ENCODE results near the gene SLC6A18. TPM values are rescaled to one million over a fixed set of nuclear protein-coding genes. Genes with fewer than 3 reads are reported as not detected.

The SLC6A18 gene
- total RNA-seq, 2 experiments from 2014 or later: not detected

- Mint-ChIP-seq H3K27me3 (ENCODE audit: low read depth) (no peaks in the 10 kb centered on the region), H3K4me1 (ENCODE audit: low read depth) (no peaks in the 10 kb centered on the region), H3K4me3 (no peak overlapping the region), H3K9me3 (ENCODE audit: insufficient read depth) (no peaks in the 10 kb centered on the region), H3K27ac (no peak overlapping the region), H3K36me3 (ENCODE audit: low read depth) (no peaks in the 10 kb centered on the region)
- CTCF ChIA-PET: no interaction called here
- no peak for DNase-seq
- POLR2A ChIA-PET: interaction anchor here (0.7 kb wide), 1 partner anchor 249 kb away, joined by 3 read pairs; no protein-coding TSS in a partner anchor
- ATAC-seq: no peak
Measured at GRCh38 chr5:1182633-1183423, 42.4 kb upstream of the SLC6A18 start.

- no peak overlapping the region for H3K4me3 Mint-ChIP-seq
- no peak for DNase-seq
Measured at GRCh38 chr5:1183424-1184162, 41.6 kb upstream of the SLC6A18 start.

GRCh38 chr5:1184163-1184470, 41.1 kb upstream of the SLC6A18 start:
- H3K27ac Mint-ChIP-seq: no peak overlapping the region
- H3K36me3 Mint-ChIP-seq (ENCODE audit: low read depth): no peaks in the 10 kb centered on the region
- ATAC-seq: no peak
- H3K27me3 Mint-ChIP-seq (ENCODE audit: low read depth): peaks cover 3% of the 10 kb centered on the region
- ChIA-PET POLR2A (no interaction called here), CTCF (interaction anchor here (1.0 to 2.1 kb wide), 2 partner anchors 10 to 260 kb away, joined by 3 to 6 read pairs; no protein-coding TSS in a partner anchor)
- H3K4me3 Mint-ChIP-seq: no peak overlapping the region
- no peak for DNase-seq
- no peaks in the 10 kb centered on the region for H3K9me3 Mint-ChIP-seq (ENCODE audit: insufficient read depth)
- no peaks in the 10 kb centered on the region for H3K4me1 Mint-ChIP-seq (ENCODE audit: low read depth)

More at GRCh38 chr5:1183424-1184162, 41.6 kb upstream of the SLC6A18 start:
- no peaks in the 10 kb centered on the region for H3K9me3 Mint-ChIP-seq (ENCODE audit: insufficient read depth)
- peaks cover 3% of the 10 kb centered on the region for H3K27me3 Mint-ChIP-seq (ENCODE audit: low read depth)
- H3K36me3 Mint-ChIP-seq (ENCODE audit: low read depth): no peaks in the 10 kb centered on the region
- ChIA-PET POLR2A (interaction anchor here (0.7 kb wide), 1 partner anchor 250 kb away, joined by 3 read pairs; no protein-coding TSS in a partner anchor), CTCF (interaction anchor here (1.0 to 2.1 kb wide), 2 partner anchors 9 to 260 kb away, joined by 3 to 6 read pairs; no protein-coding TSS in a partner anchor)
- no peak overlapping the region for H3K27ac Mint-ChIP-seq
- no peak for ATAC-seq
- H3K4me1 Mint-ChIP-seq (ENCODE audit: low read depth): no peaks in the 10 kb centered on the region

GRCh38 chr5:1184481-1184880, 40.7 kb upstream of the SLC6A18 start:
- CTCF ChIA-PET: interaction anchor here (1.0 to 2.1 kb wide), 2 partner anchors 10 to 261 kb away, joined by 3 to 6 read pairs; no protein-coding TSS in a partner anchor
- no peaks in the 10 kb centered on the region for H3K9me3 Mint-ChIP-seq (ENCODE audit: insufficient read depth)

GRCh38 chr5:1185038-1185627, 40.0 kb upstream of the SLC6A18 start:
- Mint-ChIP-seq H3K27ac (no peak overlapping the region), H3K36me3 (ENCODE audit: low read depth) (no peaks in the 10 kb centered on the region), H3K4me1 (ENCODE audit: low read depth) (no peaks in the 10 kb centered on the region), H3K27me3 (ENCODE audit: low read depth) (peaks cover 4% of the 10 kb centered on the region), H3K4me3 (no peak overlapping the region), H3K9me3 (ENCODE audit: insufficient read depth) (no peaks in the 10 kb centered on the region)
- DNase-seq (no peak), ATAC-seq (no peak)
- POLR2A ChIA-PET: no interaction called here
- CTCF ChIA-PET: interaction anchor here (2.1 kb wide), 1 partner anchor 11 kb away, joined by 6 read pairs; no protein-coding TSS in a partner anchor

More at GRCh38 chr5:1184481-1184880, 40.7 kb upstream of the SLC6A18 start:
- Mint-ChIP-seq H3K4me1 (ENCODE audit: low read depth) (no peaks in the 10 kb centered on the region), H3K27me3 (ENCODE audit: low read depth) (peaks cover 3% of the 10 kb centered on the region), H3K4me3 (no peak overlapping the region), H3K36me3 (ENCODE audit: low read depth) (no peaks in the 10 kb centered on the region), H3K27ac (no peak overlapping the region)
- POLR2A ChIA-PET: no interaction called here
- no peak for DNase-seq
- ATAC-seq: no peak

GRCh38 chr5:1185629-1186350, 39.4 kb upstream of the SLC6A18 start:
- peaks cover 11% of the 10 kb centered on the region for H3K27me3 Mint-ChIP-seq (ENCODE audit: low read depth)
- ChIA-PET POLR2A (no interaction called here), CTCF (interaction anchor here (2.1 kb wide), 1 partner anchor 12 kb away, joined by 6 read pairs; no protein-coding TSS in a partner anchor)
- H3K9me3 Mint-ChIP-seq (ENCODE audit: insufficient read depth): no peaks in the 10 kb centered on the region
- H3K36me3 Mint-ChIP-seq (ENCODE audit: low read depth): no peaks in the 10 kb centered on the region
- H3K4me1 Mint-ChIP-seq (ENCODE audit: low read depth): no peaks in the 10 kb centered on the region
- H3K4me3 Mint-ChIP-seq: no peak overlapping the region
- ATAC-seq (no peak), DNase-seq (no peak)
- H3K27ac Mint-ChIP-seq: no peak overlapping the region

- Mint-ChIP-seq H3K27me3 (ENCODE audit: low read depth) (peaks cover 14% of the 10 kb centered on the region), H3K27ac (no peak overlapping the region), H3K36me3 (ENCODE audit: low read depth) (no peaks in the 10 kb centered on the region), H3K4me1 (ENCODE audit: low read depth) (no peaks in the 10 kb centered on the region), H3K4me3 (no peak overlapping the region), H3K9me3 (ENCODE audit: insufficient read depth) (no peaks in the 10 kb centered on the region)
- no peak for DNase-seq
- ChIA-PET CTCF (no interaction called here), POLR2A (no interaction called here)
- no peak for ATAC-seq
Measured at GRCh38 chr5:1186351-1187233, 38.6 kb upstream of the SLC6A18 start.

GRCh38 chr5:1187234-1187949, 37.8 kb upstream of the SLC6A18 start:
- no peak overlapping the region for H3K27ac Mint-ChIP-seq
- no peak overlapping the region for H3K4me3 Mint-ChIP-seq
- peaks cover 16% of the 10 kb centered on the region for H3K27me3 Mint-ChIP-seq (ENCODE audit: low read depth)
- no peaks in the 10 kb centered on the region for H3K4me1 Mint-ChIP-seq (ENCODE audit: low read depth)
- H3K9me3 Mint-ChIP-seq (ENCODE audit: insufficient read depth): no peaks in the 10 kb centered on the region
- ATAC-seq: no peak
- ChIA-PET CTCF (interaction anchor here (1.2 kb wide), 1 partner anchor 13 kb away, joined by 4 read pairs; no protein-coding TSS in a partner anchor), POLR2A (no interaction called here)
- no peak for DNase-seq
- no peaks in the 10 kb centered on the region for H3K36me3 Mint-ChIP-seq (ENCODE audit: low read depth)

- H3K36me3 Mint-ChIP-seq (ENCODE audit: low read depth): no peaks in the 10 kb centered on the region
- H3K4me1 Mint-ChIP-seq (ENCODE audit: low read depth): no peaks in the 10 kb centered on the region
- H3K4me3 Mint-ChIP-seq: no peak overlapping the region
- ChIA-PET CTCF (interaction anchor here (1.2 kb wide), 1 partner anchor 14 kb away, joined by 4 read pairs; no protein-coding TSS in a partner anchor), POLR2A (no interaction called here)
- no peaks in the 10 kb centered on the region for H3K9me3 Mint-ChIP-seq (ENCODE audit: insufficient read depth)
- DNase-seq: no peak
- ATAC-seq: no peak
- H3K27ac Mint-ChIP-seq: no peak overlapping the region
- peaks cover 16% of the 10 kb centered on the region for H3K27me3 Mint-ChIP-seq (ENCODE audit: low read depth)
Measured at GRCh38 chr5:1187950-1188334, 37.2 kb upstream of the SLC6A18 start.

- ATAC-seq (no peak), DNase-seq (no peak)
- no peaks in the 10 kb centered on the region for H3K36me3 Mint-ChIP-seq (ENCODE audit: low read depth)
- peaks cover 16% of the 10 kb centered on the region for H3K27me3 Mint-ChIP-seq (ENCODE audit: low read depth)
- H3K9me3 Mint-ChIP-seq (ENCODE audit: insufficient read depth): no peaks in the 10 kb centered on the region
- no peaks in the 10 kb centered on the region for H3K4me1 Mint-ChIP-seq (ENCODE audit: low read depth)
- no peak overlapping the region for H3K4me3 Mint-ChIP-seq
- H3K27ac Mint-ChIP-seq: no peak overlapping the region
- POLR2A ChIA-PET: no interaction called here
- CTCF ChIA-PET: interaction anchor here (1.2 kb wide), 1 partner anchor 14 kb away, joined by 4 read pairs; no protein-coding TSS in a partner anchor
Measured at GRCh38 chr5:1188464-1188863, 36.7 kb upstream of the SLC6A18 start.

Data from activated CD8-positive, alpha-beta T cell treated with anti-CD3 and anti-CD28 coated beads, Interleukin-2, amount 10 ng/mL, durations not matched to agents 7 days and 5 days (primary cell).